Measurements from ENCODE around the gene PIP5K1B. TPM values are rescaled to one million over a fixed set of nuclear protein-coding genes. Genes with fewer than 3 reads are reported as not detected.
A peak's percentile ranks its signal among the peaks of the same experiment; 100 is the strongest.

PIP5K1B gene
- total RNA-seq, 1 experiment from 2014 or later, result 5.2 TPM

DNA sequence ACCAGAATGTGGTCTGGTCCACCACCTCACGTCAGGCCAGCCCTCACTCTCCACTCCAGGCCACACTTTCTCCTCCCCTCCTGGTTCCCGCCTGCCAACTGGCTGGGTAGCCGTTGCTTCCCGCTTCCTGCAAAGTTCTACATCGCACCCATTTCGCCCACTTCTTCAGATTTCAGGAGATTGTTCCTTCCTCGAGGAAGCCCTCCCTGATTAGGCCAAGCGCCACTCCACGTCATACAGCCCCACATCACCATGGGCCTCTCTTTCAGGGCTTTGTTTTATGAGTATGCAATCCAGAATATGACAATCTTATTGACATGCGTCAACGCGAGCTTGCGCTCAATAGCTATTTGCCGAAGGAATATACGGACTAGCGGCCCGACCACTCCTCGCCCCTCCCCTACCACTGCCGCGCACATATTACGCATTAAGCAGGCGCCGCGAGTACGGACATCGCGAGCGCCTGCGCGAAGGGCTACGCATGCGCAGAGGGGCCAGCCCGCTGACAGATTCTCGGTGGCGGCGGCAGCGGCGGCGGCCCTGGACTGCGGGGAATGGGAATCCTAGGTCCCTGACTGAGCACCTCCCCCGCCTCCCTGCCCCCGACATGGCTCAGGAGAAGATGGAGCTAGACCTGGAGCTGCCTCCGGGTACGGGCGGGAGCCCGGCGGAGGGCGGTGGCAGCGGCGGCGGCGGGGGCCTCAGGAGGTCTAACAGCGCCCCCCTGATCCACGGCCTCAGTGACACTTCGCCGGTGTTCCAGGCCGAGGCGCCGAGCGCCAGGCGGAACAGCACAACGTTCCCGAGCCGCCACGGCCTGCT lies 74.7 kb downstream of the PIP5K1B start (continued):
- TF ChIP-seq ZNF396 (CRISPR knock-in tag; IDR thresholded peaks at IDR 0.05; ENCODE audit: borderline replicate concordance) (no peak), SMAD3 (CRISPR knock-in tag; IDR thresholded peaks at IDR 0.05; ENCODE audit: borderline replicate concordance) (0 out of 2 replicates have a peak, but pooled peaks have one; percentile 34), EMX1 (CRISPR knock-in tag; IDR thresholded peaks at IDR 0.05) (no peak), ZNF671 (CRISPR knock-in tag; IDR thresholded peaks at IDR 0.05) (no peak), NR3C1 (CRISPR knock-in tag; conservative IDR thresholded peaks at IDR 0.05; ENCODE audit: low read depth) (no peak), ZNF232 (CRISPR knock-in tag; IDR thresholded peaks at IDR 0.05) (no peak), RORB (CRISPR knock-in tag; IDR thresholded peaks at IDR 0.05) (no peak), HMGA2 (CRISPR knock-in tag; IDR thresholded peaks at IDR 0.05) (0 out of 2 replicates have a peak, but pooled peaks have one; percentile 7), SMAD4 (CRISPR knock-in tag; IDR thresholded peaks at IDR 0.05) (no peak), NFYB (CRISPR knock-in tag; conservative IDR thresholded peaks at IDR 0.05; ENCODE audit: low read depth) (no peak)
- TF ChIP-seq, protein P1, sequence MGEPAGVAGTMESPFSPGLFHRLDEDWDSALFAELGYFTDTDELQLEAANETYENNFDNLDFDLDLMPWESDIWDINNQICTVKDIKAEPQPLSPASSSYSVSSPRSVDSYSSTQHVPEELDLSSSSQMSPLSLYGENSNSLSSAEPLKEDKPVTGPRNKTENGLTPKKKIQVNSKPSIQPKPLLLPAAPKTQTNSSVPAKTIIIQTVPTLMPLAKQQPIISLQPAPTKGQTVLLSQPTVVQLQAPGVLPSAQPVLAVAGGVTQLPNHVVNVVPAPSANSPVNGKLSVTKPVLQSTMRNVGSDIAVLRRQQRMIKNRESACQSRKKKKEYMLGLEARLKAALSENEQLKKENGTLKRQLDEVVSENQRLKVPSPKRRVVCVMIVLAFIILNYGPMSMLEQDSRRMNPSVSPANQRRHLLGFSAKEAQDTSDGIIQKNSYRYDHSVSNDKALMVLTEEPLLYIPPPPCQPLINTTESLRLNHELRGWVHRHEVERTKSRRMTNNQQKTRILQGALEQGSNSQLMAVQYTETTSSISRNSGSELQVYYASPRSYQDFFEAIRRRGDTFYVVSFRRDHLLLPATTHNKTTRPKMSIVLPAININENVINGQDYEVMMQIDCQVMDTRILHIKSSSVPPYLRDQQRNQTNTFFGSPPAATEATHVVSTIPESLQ (CRISPR knock-in tag; IDR thresholded peaks at IDR 0.05), result no peak
- TF ChIP-seq, protein P2, sequence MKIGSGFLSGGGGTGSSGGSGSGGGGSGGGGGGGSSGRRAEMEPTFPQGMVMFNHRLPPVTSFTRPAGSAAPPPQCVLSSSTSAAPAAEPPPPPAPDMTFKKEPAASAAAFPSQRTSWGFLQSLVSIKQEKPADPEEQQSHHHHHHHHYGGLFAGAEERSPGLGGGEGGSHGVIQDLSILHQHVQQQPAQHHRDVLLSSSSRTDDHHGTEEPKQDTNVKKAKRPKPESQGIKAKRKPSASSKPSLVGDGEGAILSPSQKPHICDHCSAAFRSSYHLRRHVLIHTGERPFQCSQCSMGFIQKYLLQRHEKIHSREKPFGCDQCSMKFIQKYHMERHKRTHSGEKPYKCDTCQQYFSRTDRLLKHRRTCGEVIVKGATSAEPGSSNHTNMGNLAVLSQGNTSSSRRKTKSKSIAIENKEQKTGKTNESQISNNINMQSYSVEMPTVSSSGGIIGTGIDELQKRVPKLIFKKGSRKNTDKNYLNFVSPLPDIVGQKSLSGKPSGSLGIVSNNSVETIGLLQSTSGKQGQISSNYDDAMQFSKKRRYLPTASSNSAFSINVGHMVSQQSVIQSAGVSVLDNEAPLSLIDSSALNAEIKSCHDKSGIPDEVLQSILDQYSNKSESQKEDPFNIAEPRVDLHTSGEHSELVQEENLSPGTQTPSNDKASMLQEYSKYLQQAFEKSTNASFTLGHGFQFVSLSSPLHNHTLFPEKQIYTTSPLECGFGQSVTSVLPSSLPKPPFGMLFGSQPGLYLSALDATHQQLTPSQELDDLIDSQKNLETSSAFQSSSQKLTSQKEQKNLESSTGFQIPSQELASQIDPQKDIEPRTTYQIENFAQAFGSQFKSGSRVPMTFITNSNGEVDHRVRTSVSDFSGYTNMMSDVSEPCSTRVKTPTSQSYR (CRISPR knock-in tag; IDR thresholded peaks at IDR 0.05), result no peak
- TF ChIP-seq, protein P3, sequence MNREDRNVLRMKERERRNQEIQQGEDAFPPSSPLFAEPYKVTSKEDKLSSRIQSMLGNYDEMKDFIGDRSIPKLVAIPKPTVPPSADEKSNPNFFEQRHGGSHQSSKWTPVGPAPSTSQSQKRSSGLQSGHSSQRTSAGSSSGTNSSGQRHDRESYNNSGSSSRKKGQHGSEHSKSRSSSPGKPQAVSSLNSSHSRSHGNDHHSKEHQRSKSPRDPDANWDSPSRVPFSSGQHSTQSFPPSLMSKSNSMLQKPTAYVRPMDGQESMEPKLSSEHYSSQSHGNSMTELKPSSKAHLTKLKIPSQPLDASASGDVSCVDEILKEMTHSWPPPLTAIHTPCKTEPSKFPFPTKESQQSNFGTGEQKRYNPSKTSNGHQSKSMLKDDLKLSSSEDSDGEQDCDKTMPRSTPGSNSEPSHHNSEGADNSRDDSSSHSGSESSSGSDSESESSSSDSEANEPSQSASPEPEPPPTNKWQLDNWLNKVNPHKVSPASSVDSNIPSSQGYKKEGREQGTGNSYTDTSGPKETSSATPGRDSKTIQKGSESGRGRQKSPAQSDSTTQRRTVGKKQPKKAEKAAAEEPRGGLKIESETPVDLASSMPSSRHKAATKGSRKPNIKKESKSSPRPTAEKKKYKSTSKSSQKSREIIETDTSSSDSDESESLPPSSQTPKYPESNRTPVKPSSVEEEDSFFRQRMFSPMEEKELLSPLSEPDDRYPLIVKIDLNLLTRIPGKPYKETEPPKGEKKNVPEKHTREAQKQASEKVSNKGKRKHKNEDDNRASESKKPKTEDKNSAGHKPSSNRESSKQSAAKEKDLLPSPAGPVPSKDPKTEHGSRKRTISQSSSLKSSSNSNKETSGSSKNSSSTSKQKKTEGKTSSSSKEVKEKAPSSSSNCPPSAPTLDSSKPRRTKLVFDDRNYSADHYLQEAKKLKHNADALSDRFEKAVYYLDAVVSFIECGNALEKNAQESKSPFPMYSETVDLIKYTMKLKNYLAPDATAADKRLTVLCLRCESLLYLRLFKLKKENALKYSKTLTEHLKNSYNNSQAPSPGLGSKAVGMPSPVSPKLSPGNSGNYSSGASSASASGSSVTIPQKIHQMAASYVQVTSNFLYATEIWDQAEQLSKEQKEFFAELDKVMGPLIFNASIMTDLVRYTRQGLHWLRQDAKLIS (CRISPR knock-in tag; IDR thresholded peaks at IDR 0.05; ENCODE audit: borderline replicate concordance), result no peak
- TF ChIP-seq, protein P4, sequence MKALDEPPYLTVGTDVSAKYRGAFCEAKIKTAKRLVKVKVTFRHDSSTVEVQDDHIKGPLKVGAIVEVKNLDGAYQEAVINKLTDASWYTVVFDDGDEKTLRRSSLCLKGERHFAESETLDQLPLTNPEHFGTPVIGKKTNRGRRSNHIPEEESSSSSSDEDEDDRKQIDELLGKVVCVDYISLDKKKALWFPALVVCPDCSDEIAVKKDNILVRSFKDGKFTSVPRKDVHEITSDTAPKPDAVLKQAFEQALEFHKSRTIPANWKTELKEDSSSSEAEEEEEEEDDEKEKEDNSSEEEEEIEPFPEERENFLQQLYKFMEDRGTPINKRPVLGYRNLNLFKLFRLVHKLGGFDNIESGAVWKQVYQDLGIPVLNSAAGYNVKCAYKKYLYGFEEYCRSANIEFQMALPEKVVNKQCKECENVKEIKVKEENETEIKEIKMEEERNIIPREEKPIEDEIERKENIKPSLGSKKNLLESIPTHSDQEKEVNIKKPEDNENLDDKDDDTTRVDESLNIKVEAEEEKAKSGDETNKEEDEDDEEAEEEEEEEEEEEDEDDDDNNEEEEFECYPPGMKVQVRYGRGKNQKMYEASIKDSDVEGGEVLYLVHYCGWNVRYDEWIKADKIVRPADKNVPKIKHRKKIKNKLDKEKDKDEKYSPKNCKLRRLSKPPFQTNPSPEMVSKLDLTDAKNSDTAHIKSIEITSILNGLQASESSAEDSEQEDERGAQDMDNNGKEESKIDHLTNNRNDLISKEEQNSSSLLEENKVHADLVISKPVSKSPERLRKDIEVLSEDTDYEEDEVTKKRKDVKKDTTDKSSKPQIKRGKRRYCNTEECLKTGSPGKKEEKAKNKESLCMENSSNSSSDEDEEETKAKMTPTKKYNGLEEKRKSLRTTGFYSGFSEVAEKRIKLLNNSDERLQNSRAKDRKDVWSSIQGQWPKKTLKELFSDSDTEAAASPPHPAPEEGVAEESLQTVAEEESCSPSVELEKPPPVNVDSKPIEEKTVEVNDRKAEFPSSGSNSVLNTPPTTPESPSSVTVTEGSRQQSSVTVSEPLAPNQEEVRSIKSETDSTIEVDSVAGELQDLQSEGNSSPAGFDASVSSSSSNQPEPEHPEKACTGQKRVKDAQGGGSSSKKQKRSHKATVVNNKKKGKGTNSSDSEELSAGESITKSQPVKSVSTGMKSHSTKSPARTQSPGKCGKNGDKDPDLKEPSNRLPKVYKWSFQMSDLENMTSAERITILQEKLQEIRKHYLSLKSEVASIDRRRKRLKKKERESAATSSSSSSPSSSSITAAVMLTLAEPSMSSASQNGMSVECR (CRISPR knock-in tag; IDR thresholded peaks at IDR 0.05; ENCODE audit: borderline replicate concordance), result no peak
- TF ChIP-seq, protein P5, sequence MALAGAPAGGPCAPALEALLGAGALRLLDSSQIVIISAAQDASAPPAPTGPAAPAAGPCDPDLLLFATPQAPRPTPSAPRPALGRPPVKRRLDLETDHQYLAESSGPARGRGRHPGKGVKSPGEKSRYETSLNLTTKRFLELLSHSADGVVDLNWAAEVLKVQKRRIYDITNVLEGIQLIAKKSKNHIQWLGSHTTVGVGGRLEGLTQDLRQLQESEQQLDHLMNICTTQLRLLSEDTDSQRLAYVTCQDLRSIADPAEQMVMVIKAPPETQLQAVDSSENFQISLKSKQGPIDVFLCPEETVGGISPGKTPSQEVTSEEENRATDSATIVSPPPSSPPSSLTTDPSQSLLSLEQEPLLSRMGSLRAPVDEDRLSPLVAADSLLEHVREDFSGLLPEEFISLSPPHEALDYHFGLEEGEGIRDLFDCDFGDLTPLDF (CRISPR knock-in tag; IDR thresholded peaks at IDR 0.05), result no peak
- TF ChIP-seq, protein P6, sequence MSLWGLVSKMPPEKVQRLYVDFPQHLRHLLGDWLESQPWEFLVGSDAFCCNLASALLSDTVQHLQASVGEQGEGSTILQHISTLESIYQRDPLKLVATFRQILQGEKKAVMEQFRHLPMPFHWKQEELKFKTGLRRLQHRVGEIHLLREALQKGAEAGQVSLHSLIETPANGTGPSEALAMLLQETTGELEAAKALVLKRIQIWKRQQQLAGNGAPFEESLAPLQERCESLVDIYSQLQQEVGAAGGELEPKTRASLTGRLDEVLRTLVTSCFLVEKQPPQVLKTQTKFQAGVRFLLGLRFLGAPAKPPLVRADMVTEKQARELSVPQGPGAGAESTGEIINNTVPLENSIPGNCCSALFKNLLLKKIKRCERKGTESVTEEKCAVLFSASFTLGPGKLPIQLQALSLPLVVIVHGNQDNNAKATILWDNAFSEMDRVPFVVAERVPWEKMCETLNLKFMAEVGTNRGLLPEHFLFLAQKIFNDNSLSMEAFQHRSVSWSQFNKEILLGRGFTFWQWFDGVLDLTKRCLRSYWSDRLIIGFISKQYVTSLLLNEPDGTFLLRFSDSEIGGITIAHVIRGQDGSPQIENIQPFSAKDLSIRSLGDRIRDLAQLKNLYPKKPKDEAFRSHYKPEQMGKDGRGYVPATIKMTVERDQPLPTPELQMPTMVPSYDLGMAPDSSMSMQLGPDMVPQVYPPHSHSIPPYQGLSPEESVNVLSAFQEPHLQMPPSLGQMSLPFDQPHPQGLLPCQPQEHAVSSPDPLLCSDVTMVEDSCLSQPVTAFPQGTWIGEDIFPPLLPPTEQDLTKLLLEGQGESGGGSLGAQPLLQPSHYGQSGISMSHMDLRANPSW (CRISPR knock-in tag; conservative IDR thresholded peaks at IDR 0.05; ENCODE audit: low read depth), result no peak
- TF ChIP-seq, protein P7, sequence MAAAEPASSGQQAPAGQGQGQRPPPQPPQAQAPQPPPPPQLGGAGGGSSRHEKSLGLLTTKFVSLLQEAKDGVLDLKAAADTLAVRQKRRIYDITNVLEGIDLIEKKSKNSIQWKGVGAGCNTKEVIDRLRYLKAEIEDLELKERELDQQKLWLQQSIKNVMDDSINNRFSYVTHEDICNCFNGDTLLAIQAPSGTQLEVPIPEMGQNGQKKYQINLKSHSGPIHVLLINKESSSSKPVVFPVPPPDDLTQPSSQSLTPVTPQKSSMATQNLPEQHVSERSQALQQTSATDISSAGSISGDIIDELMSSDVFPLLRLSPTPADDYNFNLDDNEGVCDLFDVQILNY (CRISPR knock-in tag; IDR thresholded peaks at IDR 0.05), result no peak; the same call in 1 of the 2 replicates
- TF ChIP-seq, protein P8, sequence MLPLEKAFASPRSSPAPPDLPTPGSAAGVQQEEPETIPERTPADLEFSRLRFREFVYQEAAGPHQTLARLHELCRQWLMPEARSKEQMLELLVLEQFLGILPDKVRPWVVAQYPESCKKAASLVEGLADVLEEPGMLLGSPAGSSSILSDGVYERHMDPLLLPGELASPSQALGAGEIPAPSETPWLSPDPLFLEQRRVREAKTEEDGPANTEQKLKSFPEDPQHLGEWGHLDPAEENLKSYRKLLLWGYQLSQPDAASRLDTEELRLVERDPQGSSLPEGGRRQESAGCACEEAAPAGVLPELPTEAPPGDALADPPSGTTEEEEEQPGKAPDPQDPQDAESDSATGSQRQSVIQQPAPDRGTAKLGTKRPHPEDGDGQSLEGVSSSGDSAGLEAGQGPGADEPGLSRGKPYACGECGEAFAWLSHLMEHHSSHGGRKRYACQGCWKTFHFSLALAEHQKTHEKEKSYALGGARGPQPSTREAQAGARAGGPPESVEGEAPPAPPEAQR (CRISPR knock-in tag; IDR thresholded peaks at IDR 0.05), result no peak

All from WTC11 (cell line).